Ovary (tissue), 9 donors: ENCODE results near the gene KRT76. TPM values are rescaled to one million over a fixed set of nuclear protein-coding genes. Genes with fewer than 3 reads are reported as not detected.

ENCODE experiments used
- DNase-seq, 5 donors: peaks; one replicate each; pipeline ENCODE4 v3.0.0-alpha.2; 2019 to 2020
- H3K27ac ChIP-seq, 2 donors: fragments of 200-600 bp; one replicate each; pipeline versions ENCODE4 v1.5.1 to v1.8.0; 2019 to 2022
- H3K27me3 ChIP-seq: fragments of 200-600 bp; one replicate; pipeline ENCODE4 v1.8.0; 2022
- H3K36me3 ChIP-seq: fragments of 200-600 bp; sonication (generic); one replicate; pipeline ENCODE4 v1.5.1; 2019
- H3K4me1 ChIP-seq: one replicate; pipeline ENCODE4 v1.8.1; 2013; ENCODE audit warnings: mild to moderate bottlenecking, moderate library complexity; ENCODE audit not compliant: insufficient read depth
- H3K4me3 ChIP-seq: fragments of 200-600 bp; sonication (generic); one replicate; pipeline ENCODE4 v1.5.1; 2017
- H3K9me3 ChIP-seq, 2 donors: fragments of 200-600 bp in 1 of 2; sonication (generic) in 1 of 2; one replicate each; pipeline versions ENCODE4 v1.5.1 to v1.8.1; 2013 to 2019; ENCODE audit warnings: mild to moderate bottlenecking in 1 of 2, moderate library complexity in 1 of 2
- EP300 ChIP-seq: sonication (generic); formaldehyde crosslinking; IDR thresholded peaks from one replicate; pipeline ENCODE4 v1.6.1; 2017; ENCODE audit warnings: antibody characterized with exemption
- POLR2A ChIP-seq: fragments of 450-650 bp; IDR thresholded peaks from one replicate; pipeline ENCODE4 v1.6.1; 2017; ENCODE audit warnings: antibody characterized with exemption, mild to moderate bottlenecking, moderate library complexity
- WGBS, 3 donors: extraction: QIAGEN DNeasy Blood & Tissue Kit in 1 of 3; methylation state at CpG; one replicate each; pipeline versions ENCODE4 v1.1.5 to v1.1.7; 2013 to 2017; 5-methylcytosine and 5-hydroxymethylcytosine counted together
- intact Hi-C, 4 donors: fragments of 100-400 bp; cut with DNase I; formaldehyde crosslinking; loops; one replicate each; pipeline versions ENCODE4 v1.11.0 to v1.15.1; 2022 to 2023
- polyA plus RNA-seq, 2 donors: library from polyadenylated mRNA; stranded (reverse); fragments of 200-250 nt in 1 of 2; fragments of 350-450 nt in 1 of 2; fragmentation: Illumina TruSeq in 1 of 2; extraction: RNeasy Lipid Tissue Mini Kit (QIAGEN cat#74804) in 1 of 2; gene quantifications; one replicate each; pipeline ENCODE4 v1.2.3, GENCODE V29; 2013 to 2014
- total RNA-seq, 7 donors: library from RNA; depleted of rRNA in 2 of 7; stranded (reverse); fragments of >200 nt in 2 of 7; fragmentation: NEBNext Ultra II Directional in 3 of 7; extraction: Animal tissue kit (Norgen Biotek cat#: 25700) in 3 of 7; gene quantifications; one replicate each; pipeline versions ENCODE4 v1.1.0 to v1.2.4, GENCODE V29; 2016 to 2023
- TF ChIP-seq, protein P1 (sequence below), 3 donors: fragments of 450-650 bp in 2 of 3; fragments of 200-600 bp in 1 of 3; IDR thresholded peaks; one replicate each; pipeline versions ENCODE4 v1.5.1 to v1.8.0; 2016 to 2022; ENCODE audit warnings: antibody characterized with exemption in 3 of 3, mild to moderate bottlenecking in 1 of 3
- donor health status: DM: no; HTN: no; CAD: no; lungs with moderate emphysema.
- donor health status: DM: no; HTN: no; CAD: no.
- donor health status: Bipolar disorder and iron deficiency.
- donor health status: DM: yes; HTN: yes; CAD: no.
- donor health status: DM: no; HTN: no; CAD: no.
- donor health status: DM: yes; HTN: yes; CAD: no.

KRT76 gene
- total and polyA plus RNA-seq, 9 donors, result not detected

DNA sequence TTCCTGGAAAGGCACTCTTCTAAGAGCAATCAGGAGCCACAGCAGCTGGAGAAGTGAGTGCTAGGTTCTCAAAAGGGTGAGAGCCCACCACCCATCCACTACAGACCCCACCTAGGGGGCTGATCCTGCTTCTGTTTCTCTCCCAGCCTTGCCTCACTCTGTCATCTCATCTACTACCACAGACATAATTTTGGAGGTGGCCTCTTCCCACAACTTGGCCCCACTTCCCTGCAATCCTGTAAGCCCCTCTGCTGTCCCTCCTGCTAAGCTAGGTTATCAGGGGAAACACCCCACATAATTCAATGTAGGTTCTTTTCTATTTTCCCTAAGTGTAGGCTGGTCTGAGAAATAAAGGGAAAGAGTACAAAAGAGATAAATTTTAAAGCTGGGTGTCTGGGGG is 16.5 kb downstream of the KRT76 start:
- no peaks in the 10 kb centered on the region for H3K4me1 ChIP-seq
- no peak overlapping the region for H3K27ac ChIP-seq
- no peak for DNase-seq
- intact Hi-C loops, result no loop called here
- no peaks in the 10 kb centered on the region for H3K9me3 ChIP-seq
- H3K36me3 ChIP-seq, result no peaks in the 10 kb centered on the region
- H3K4me3 ChIP-seq, result no peak overlapping the region
- no peaks in the 10 kb centered on the region for H3K27me3 ChIP-seq
- TF ChIP-seq EP300 (no peak), POLR2A (no peak)
- TF ChIP-seq, protein P1, sequence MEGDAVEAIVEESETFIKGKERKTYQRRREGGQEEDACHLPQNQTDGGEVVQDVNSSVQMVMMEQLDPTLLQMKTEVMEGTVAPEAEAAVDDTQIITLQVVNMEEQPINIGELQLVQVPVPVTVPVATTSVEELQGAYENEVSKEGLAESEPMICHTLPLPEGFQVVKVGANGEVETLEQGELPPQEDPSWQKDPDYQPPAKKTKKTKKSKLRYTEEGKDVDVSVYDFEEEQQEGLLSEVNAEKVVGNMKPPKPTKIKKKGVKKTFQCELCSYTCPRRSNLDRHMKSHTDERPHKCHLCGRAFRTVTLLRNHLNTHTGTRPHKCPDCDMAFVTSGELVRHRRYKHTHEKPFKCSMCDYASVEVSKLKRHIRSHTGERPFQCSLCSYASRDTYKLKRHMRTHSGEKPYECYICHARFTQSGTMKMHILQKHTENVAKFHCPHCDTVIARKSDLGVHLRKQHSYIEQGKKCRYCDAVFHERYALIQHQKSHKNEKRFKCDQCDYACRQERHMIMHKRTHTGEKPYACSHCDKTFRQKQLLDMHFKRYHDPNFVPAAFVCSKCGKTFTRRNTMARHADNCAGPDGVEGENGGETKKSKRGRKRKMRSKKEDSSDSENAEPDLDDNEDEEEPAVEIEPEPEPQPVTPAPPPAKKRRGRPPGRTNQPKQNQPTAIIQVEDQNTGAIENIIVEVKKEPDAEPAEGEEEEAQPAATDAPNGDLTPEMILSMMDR (IDR thresholded peaks at IDR 0.05), result no peak

DNA sequence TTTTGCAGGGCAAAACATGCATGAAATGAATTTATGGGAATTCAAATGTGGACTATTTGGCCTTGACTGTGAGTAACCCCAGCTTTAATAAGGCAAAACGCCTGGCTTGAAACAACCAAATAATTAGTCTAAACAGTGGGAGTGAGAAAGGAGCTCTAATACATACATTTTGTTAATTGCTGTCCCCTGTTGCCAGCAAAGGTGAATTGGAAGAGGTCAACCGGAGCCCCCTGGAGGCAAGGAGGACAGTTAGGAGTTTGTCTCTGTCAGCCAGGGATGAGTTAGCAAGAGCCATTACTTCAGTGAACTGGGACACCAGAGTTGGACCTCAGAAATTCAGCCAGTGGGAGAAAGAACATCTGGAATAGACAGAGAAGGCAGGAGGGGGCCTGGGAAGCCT is 17.4 kb downstream of the KRT76 start:
- TF ChIP-seq, protein P1 (IDR thresholded peaks at IDR 0.05), result no peak
- no peak for TF ChIP-seq EP300
- TF ChIP-seq POLR2A, result no peak
- no peak for DNase-seq
- Histone ChIP-seq H3K4me1 (no peaks in the 10 kb centered on the region), H3K9me3 (no peaks in the 10 kb centered on the region), H3K27ac (no peak overlapping the region), H3K36me3 (no peaks in the 10 kb centered on the region), H3K27me3 (no peaks in the 10 kb centered on the region), H3K4me3 (no peak overlapping the region)
- WGBS, 3 donors, result 21 to 30% (median 24%) methylated on average over 2 of the region's 2 CpGs
- intact Hi-C loops, result no loop called here

DNA sequence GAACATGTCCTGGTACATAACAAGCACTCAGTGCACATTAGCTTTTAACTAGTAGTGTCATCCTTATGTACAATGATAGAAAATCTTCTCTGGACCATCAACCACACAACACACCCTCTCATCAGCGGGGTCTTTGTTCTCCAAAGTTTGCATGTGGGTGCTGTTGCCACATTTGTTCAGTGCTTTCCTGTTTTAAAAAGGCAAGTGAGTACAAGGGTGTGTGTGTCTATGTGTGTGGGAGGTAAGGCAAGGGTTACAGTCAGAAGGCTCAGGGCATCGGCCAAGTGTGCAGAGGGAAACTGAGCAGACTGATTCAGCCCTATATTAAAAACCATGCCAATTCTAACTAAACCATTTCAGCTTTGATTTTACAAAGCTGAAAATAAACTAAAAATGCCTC is 17.9 kb downstream of the KRT76 start:
- no peak overlapping the region for H3K4me3 ChIP-seq
- H3K27me3 ChIP-seq, result no peaks in the 10 kb centered on the region
- no peak overlapping the region for H3K27ac ChIP-seq
- no peak for DNase-seq
- H3K9me3 ChIP-seq, result no peaks in the 10 kb centered on the region
- no peaks in the 10 kb centered on the region for H3K36me3 ChIP-seq
- no peaks in the 10 kb centered on the region for H3K4me1 ChIP-seq
- WGBS, 3 donors, result 27 to 36% (median 28%) methylated on average over 2 of the region's 2 CpGs
- intact Hi-C loops, result no loop called here
- TF ChIP-seq EP300 (no peak), POLR2A (no peak)
- TF ChIP-seq, protein P1 (IDR thresholded peaks at IDR 0.05), result no peak

DNA sequence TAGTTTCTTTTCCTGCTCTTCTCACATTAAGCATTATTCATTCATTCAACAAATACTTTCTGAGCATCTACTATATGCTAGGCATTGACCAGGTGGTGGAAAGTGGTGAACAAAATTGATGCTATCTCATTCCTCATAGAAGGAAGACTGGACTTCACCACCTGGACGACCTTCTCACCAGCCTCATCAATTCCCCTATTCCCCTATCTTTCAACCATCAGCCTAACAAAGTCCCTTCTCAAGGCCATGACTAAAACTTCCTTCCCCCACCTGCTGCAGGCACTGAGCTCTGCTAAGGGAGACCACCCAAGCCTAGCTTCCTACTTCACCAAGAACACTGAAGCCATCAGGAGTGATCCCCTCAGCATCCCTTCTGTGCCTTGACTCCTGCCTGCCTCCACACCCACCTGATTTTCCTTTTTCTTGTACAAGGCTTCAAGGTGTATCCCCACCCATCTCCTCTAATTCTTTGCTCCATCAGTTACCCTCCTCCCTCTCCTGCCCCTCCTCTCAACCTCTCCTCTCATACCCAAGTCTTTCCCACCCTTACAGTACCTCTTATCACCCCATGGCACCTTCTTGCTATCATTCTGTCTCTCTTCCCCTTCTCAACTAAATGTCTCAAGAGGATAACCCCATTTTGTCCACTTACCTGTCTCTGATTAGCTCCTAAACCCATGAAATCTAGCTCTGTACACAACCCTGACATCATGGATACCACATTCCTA is 19.5 kb downstream of the KRT76 start:
- H3K27ac ChIP-seq, result no peak overlapping the region
- no peaks in the 10 kb centered on the region for H3K9me3 ChIP-seq
- DNase-seq, result no peak
- no peaks in the 10 kb centered on the region for H3K36me3 ChIP-seq
- H3K4me1 ChIP-seq, result no peaks in the 10 kb centered on the region
- no peak for TF ChIP-seq EP300
- no peak for TF ChIP-seq POLR2A
- TF ChIP-seq, protein P1 (IDR thresholded peaks at IDR 0.05), result no peak
- no peak overlapping the region for H3K4me3 ChIP-seq
- 19 to 27% (median 22%) methylated on average over 1 of the region's 1 CpG for WGBS, 3 donors
- no peaks in the 10 kb centered on the region for H3K27me3 ChIP-seq
- intact Hi-C loops, result no loop called here
